Stimulated activated naive CD8-positive, alpha-beta T cell treated with anti-CD3 and anti-CD28 coated beads, Interleukin-15, Interleukin-2, amounts not matched to agents 100 ng/mL and 50 ng/mL, for 24 hours (primary cell): ENCODE measurements around the gene ABHD17A.
"Not testable (repeated sequence)": the region's sequence is repeated elsewhere in the genome, so short reads cannot be mapped to it uniquely, and the experiment has no call there.

Experiments
- H3K27ac Mint-ChIP-seq: one replicate; pipeline ENCODE4 v1.8.0; 2021; ENCODE audit warnings: mild to moderate bottlenecking, mixed read lengths
- H3K27me3 Mint-ChIP-seq: one replicate; pipeline ENCODE4 v1.8.0; 2021; ENCODE audit warnings: mixed read lengths
- H3K36me3 Mint-ChIP-seq: one replicate; pipeline ENCODE4 v1.8.0; 2021; ENCODE audit warnings: low read depth, mixed read lengths
- H3K4me1 Mint-ChIP-seq: one replicate; pipeline ENCODE4 v1.8.0; 2021; ENCODE audit warnings: low read depth, mixed read lengths
- H3K4me3 Mint-ChIP-seq: one replicate; pipeline ENCODE4 v1.8.0; 2021; ENCODE audit warnings: mild to moderate bottlenecking, mixed read lengths
- H3K9me3 Mint-ChIP-seq: one replicate; pipeline ENCODE4 v1.8.0; 2021; ENCODE audit warnings: mixed read lengths

Gene ABHD17A

DNA sequence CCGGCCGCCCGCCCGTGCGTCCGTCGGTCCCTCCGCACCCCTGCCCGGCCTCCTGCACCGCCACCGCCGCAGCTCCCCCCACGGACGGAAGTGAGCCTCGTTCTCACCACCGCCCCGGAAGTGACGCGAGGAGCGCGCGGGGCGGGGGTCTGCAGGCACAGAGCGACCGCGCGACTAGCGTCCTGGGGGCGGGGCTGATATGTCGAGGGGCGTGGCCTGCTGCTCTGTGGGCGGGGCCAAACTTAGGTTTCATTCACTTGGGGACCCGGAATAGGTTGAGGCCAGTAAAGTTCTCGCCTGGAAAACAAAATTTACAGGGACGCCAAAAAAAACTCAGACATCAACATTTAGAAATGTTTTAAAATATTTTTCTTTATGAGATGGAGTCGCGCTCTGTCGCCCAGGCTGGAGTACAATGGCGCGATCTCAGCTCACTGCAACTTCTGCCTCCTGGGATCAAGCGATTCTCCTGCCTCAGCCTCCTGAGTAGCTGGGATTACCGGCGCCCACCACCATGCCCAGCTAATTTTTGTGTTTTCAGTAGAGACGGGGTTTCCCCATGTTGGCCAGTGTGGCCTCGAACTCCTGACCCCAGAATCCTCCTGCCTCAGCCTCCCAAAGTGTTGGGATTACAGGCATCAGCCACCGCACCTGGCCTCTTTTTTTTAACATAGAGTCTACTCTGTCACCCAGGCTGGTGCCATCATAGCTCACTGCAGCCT, at the start of gene ABHD17A:
Gene ABHD17A (minus strand): TSS at position 99 of the 722 bp plus-strand sequence. CDS start 3,930 bp downstream, outside the sequence.
- H3K9me3 Mint-ChIP-seq, H3K27me3 Mint-ChIP-seq: not testable (repeated sequence)
- Mint-ChIP-seq H3K4me3 (peak within 1 kb of the TSS; percentile 99), H3K36me3 (peaks cover 20% of the 10 kb centered on the region), H3K4me1 (peaks cover 29% of the 10 kb centered on the region), H3K27ac (peak within 1 kb of the TSS; percentile 87)

DNA sequence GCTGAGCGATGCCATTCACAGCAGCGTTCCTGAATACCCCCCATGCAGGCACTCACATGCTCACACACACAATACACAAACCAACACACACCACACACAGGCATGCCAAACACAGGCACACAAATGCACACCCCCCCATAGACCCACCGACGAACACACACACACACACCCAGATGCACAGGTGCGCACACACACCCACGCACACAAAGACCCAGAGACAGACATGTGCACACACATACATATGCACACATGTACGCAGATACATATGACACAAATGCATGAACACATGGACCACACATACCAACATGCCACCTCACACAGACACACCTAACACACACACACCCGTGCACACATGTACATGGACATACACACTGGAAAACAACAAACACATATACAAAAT, 48.6 kb upstream of the ABHD17A start:
- Mint-ChIP-seq H3K27ac (no peak overlapping the region), H3K4me1 (peaks cover 26% of the 10 kb centered on the region), H3K27me3 (no peaks in the 10 kb centered on the region), H3K36me3 (peaks cover 11% of the 10 kb centered on the region), H3K9me3 (peaks cover 5% of the 10 kb centered on the region), H3K4me3 (no peak overlapping the region)

DNA sequence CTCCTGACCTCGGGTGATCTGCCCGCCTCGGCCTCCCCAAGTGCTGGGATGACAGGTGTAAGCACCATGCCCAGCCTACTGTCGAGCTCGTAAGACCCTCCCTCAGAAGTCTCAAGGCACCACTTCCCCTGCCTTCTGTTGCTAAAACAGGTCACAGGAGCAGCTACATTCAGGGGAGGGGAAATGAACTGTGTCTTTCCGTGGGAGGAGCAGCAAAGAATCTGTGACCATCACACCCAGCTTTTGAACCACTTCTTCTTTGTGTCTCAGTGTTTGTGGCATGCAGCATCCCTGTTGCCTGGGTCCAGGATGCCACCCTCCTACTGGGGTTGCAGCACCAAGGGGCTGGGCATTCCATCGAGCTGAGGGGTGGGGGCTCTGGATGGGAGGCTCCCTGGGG, 47.9 kb upstream of the ABHD17A start:
- no peak overlapping the region for H3K27ac Mint-ChIP-seq
- peaks cover 26% of the 10 kb centered on the region for H3K4me1 Mint-ChIP-seq
- no peaks in the 10 kb centered on the region for H3K27me3 Mint-ChIP-seq
- H3K36me3 Mint-ChIP-seq = peaks cover 11% of the 10 kb centered on the region
- peaks cover 5% of the 10 kb centered on the region for H3K9me3 Mint-ChIP-seq
- H3K4me3 Mint-ChIP-seq = no peak overlapping the region

DNA sequence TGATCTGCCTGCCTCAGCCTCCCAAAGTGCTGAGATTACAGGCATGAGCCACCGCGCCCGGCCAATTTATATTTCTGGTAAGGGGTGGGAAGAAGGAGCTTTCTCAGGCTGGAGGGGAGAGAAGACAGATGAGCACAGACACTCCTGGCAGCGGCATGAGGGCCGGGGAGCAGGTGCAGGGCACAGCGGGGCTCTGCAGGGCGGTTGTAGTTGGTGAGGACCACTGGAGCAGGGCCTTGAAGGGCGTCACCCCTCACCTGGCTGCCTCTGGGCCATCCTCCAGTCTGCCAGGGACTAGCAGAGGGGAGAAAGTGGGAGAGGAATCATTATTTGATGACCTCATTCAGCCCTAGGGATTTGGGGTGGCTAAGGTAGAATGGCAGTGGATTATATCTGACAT, 47.1 kb upstream of the ABHD17A start:
- H3K9me3 Mint-ChIP-seq = peaks cover 5% of the 10 kb centered on the region
- no peaks in the 10 kb centered on the region for H3K27me3 Mint-ChIP-seq
- H3K4me1 Mint-ChIP-seq = peaks cover 33% of the 10 kb centered on the region
- H3K36me3 Mint-ChIP-seq = peaks cover 11% of the 10 kb centered on the region
- no peak overlapping the region for H3K27ac Mint-ChIP-seq
- no peak overlapping the region for H3K4me3 Mint-ChIP-seq

DNA sequence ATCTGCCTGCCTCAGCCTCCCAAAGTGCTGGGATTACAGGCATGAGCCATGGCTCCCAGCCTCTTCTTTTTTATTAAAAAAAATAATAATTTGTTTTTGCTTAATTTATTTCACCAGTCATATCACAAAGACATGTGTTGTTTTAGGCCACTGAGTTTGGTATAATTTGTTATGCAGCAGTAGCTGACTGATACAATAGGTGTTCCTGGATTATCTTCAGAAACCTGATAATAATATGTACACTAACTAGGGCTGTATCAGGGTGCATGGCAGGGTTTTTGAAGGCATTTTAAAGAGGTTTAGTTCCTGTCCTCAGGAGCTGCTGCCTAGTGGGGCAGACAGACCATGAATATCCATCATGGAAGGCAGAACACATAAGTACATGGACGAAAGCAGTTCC, 46.1 kb upstream of the ABHD17A start:
- Mint-ChIP-seq H3K36me3 (peaks cover 11% of the 10 kb centered on the region), H3K9me3 (peaks cover 5% of the 10 kb centered on the region), H3K4me3 (no peak overlapping the region), H3K27me3 (no peaks in the 10 kb centered on the region), H3K4me1 (peaks cover 33% of the 10 kb centered on the region), H3K27ac (no peak overlapping the region)

DNA sequence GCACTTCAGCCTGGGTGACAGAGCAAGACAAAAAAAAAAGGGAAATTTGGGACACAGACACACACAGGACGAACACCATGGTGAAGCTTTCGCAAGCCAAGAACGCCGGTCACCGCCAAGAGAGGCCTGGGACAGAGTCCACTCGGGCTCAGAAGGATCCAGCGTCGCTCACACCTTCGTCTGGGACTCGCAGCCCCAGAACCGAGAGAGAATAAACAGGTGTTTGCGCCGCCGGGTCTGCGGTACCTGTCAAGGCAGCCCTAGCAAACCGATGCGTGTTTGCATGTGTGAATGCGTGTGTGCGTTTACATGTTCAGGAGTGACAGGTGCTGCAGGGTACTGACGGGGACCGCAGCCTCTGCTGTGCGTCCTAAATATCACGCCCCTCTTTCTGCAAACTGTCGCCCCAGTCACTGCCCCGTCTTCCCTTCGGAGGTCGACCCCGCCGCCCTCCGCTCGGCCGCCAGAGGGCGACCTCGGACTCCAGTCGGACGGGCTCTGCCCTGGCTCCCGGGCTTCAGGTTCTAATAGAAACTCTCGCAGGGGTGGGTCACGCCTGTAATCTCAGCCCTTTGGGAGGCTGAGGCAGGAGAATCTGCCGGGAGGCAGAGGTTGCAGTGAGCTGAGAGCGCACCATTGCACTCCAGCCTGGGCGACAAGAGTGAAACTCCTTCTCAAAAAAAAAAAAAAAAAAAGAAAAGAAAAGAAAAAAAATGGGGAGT, 43.9 kb upstream of the ABHD17A start:
- H3K4me3 Mint-ChIP-seq = peak overlapping the region; percentile 68
- no peaks in the 10 kb centered on the region for H3K27me3 Mint-ChIP-seq
- peaks cover 5% of the 10 kb centered on the region for H3K9me3 Mint-ChIP-seq
- H3K4me1 Mint-ChIP-seq = peaks cover 33% of the 10 kb centered on the region
- peaks cover 3% of the 10 kb centered on the region for H3K36me3 Mint-ChIP-seq
- H3K27ac Mint-ChIP-seq = no peak overlapping the region

DNA sequence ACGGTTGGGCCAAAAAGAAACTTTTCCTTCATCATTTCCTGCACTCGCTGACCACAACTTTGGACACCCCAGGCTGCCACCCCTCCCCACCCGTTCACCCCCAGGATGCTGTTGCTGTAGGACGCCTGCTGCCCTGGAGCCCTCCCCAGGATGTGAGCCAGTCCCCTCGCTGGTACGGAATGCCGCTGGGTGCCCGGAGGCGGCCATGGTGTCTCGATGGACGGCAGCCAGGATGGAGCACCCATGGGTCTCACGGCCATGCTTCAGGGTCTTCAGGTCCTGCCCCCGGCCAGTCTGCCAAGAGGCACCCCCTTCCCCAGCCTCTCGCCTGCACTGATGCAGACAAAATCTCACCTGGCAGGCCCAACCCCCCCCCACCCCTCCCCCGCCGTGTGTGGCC, 40.2 kb upstream of the ABHD17A start:
- Mint-ChIP-seq H3K4me3 (no peak overlapping the region), H3K27me3 (no peaks in the 10 kb centered on the region), H3K4me1 (peaks cover 20% of the 10 kb centered on the region), H3K27ac (no peak overlapping the region), H3K9me3 (no peaks in the 10 kb centered on the region), H3K36me3 (no peaks in the 10 kb centered on the region)

DNA sequence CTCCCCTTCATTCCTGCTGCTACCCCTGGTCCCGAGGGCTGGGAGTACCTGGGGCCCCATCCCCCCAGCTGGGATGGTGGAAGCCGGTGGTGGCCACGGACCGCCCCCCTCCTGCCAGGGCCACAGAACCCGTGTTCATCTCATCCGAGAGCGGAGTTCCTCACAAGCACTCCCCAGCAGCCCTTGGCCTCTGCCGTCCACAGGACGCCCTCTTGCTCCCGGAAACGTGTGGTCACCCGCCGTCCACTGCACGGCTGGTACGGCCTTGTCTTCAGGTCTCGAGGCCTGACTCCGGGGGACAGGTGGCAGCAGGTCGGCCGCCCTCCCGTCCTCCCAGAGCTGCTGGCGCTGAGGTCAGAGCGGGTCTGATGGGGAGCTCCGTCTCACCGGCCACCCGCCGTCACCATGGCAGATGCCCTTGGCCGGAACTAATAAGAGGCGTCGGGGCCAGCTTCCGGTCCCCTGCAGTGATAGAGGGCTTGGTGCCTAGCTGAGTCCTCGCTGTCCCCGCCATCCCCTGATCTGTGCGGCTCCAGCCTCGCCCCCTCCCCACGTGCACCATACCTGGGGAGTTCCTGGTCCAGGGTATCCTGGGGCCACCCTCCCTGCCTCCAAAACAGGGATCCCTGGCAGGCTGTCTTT, 39.1 kb upstream of the ABHD17A start:
- peaks cover 9% of the 10 kb centered on the region for H3K4me1 Mint-ChIP-seq
- peaks cover 5% of the 10 kb centered on the region for H3K36me3 Mint-ChIP-seq
- H3K4me3 Mint-ChIP-seq = no peak overlapping the region
- no peak overlapping the region for H3K27ac Mint-ChIP-seq
- H3K27me3 Mint-ChIP-seq = no peaks in the 10 kb centered on the region
- no peaks in the 10 kb centered on the region for H3K9me3 Mint-ChIP-seq

DNA sequence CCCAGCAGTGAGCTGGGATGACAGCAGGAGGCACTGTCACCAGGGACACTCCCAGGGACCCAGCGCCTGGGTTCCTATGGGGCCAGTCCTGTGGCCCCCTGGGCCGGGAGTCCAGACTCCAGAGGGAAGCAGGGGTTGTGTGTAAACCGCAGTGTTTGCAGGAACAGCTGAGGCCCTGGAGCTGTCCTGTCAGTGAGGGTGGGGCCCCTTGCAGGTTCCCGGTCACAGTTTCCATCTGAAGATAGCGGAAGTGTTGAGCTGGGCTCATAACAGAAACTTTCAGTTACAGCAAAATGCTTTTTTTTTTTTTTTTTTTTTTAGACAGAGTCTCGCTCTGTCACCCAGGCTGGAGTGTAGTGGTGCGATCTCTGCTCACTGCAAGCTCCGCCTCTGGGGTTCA, 38.0 kb upstream of the ABHD17A start:
- peaks cover 5% of the 10 kb centered on the region for H3K36me3 Mint-ChIP-seq
- H3K9me3 Mint-ChIP-seq = no peaks in the 10 kb centered on the region
- no peak overlapping the region for H3K4me3 Mint-ChIP-seq
- H3K27me3 Mint-ChIP-seq = no peaks in the 10 kb centered on the region
- H3K4me1 Mint-ChIP-seq = peaks cover 7% of the 10 kb centered on the region
- H3K27ac Mint-ChIP-seq = no peak overlapping the region

DNA sequence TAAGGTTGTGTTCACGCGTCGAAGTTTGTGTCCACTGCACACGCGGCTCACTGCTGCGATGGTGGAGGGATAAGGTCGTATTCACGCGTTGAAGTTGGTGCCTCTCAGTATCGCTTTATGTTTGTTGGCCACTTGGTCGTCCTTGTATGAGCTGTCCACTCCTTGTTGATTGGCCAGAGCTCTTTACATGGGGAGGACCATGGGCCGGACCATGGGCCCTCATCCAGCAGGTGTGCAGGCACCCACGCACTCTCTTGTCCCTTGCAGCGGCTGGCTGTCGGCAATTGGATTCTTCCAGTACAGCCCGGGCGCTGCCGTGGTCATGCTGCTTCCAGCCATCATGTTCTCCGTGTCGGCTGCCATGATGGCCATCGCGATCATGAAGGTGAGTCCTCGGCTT, 37.5 kb upstream of the ABHD17A start:
- Mint-ChIP-seq H3K4me1 (peaks cover 4% of the 10 kb centered on the region), H3K9me3 (no peaks in the 10 kb centered on the region), H3K36me3 (peaks cover 5% of the 10 kb centered on the region), H3K27ac (no peak overlapping the region), H3K27me3 (no peaks in the 10 kb centered on the region), H3K4me3 (no peak overlapping the region)

DNA sequence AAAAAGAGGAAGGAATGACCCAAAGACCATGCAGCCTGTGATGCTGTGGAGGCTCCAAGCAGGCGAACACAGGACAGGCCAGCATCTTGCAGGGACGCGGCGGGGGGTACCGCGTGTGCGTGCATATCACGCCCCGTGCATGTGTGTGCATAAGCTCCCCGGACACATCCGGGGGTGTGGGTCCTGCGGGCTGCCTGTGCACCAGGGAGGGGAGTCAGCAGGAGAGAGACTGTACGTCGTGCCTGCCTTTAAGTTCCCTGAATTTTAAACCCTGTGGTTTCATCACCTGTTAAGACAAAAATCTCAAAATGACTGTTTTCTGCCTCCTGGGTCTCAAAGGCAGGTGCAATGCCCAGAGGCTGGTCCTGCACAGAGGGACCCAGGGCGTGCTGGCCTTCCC, 36.5 kb upstream of the ABHD17A start:
- no peaks in the 10 kb centered on the region for H3K27me3 Mint-ChIP-seq
- H3K4me1 Mint-ChIP-seq = no peaks in the 10 kb centered on the region
- H3K27ac Mint-ChIP-seq = no peak overlapping the region
- H3K4me3 Mint-ChIP-seq = no peak overlapping the region
- H3K36me3 Mint-ChIP-seq = peaks cover 5% of the 10 kb centered on the region
- H3K9me3 Mint-ChIP-seq = no peaks in the 10 kb centered on the region

DNA sequence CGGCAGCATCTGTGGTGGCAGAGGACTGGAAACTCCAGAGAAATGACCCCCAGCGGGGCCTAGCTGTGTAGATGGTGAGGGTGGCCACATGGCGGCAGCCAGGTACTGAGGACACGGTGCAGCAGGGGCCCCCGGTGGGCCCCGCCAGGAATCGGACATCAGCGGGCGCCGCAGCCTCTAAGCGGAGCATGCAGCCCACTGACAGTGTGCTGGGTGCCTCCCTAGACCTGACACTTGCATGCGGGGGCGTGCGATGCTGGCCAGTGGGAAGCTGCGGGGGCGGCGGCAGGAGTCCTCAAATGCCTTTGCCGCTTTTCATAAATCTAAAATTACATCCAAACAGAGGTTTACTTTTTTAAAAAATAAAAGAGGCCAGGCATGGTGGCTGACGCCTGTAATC, 36.0 kb upstream of the ABHD17A start:
- Mint-ChIP-seq H3K27me3 (no peaks in the 10 kb centered on the region), H3K27ac (no peak overlapping the region), H3K9me3 (no peaks in the 10 kb centered on the region), H3K36me3 (peaks cover 5% of the 10 kb centered on the region), H3K4me1 (no peaks in the 10 kb centered on the region), H3K4me3 (no peak overlapping the region)

DNA sequence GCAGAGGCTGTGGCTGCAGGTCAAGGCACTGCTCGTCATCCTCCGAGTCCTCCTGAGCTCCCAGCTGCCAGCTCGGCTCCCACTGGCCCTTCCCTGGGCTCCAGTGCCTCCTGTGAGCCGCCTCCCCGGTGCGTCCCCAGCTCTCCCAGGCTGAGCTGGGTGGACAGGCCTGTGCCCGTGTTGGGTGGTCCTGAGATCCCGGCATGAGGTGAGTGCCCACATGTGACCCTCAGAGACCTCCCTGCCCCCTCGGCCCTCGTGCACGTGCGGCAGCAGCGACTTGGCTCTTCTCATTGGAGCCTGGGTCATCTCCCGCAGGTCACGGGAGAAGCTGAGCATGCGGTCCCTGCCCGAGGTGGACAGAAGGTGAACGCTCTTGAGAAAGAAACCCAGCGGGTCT, 35.3 kb upstream of the ABHD17A start:
- H3K9me3 Mint-ChIP-seq = no peaks in the 10 kb centered on the region
- H3K27ac Mint-ChIP-seq = no peak overlapping the region
- peaks cover 5% of the 10 kb centered on the region for H3K36me3 Mint-ChIP-seq
- no peaks in the 10 kb centered on the region for H3K4me1 Mint-ChIP-seq
- H3K4me3 Mint-ChIP-seq = no peak overlapping the region
- no peaks in the 10 kb centered on the region for H3K27me3 Mint-ChIP-seq

DNA sequence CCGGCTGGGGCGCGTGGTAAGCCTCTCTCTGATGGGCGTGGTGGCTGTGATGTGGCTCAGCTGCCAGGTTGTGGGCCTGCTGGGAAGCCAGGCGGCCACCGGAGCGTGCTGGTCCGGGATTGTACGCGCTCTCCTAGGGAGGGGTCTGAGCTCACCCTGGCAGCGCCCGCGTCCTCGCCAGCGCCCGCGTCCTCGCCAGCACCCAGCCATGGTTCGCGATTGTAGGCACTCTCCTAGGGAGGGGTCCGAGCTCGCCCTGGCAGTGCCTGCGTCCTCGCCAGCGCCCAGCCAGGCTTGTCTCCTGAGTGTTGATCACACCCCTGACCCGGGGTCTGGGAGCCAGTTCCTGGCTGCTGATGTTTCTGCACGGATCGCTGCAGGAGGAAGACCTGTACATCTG, 33.7 kb upstream of the ABHD17A start:
- no peak overlapping the region for H3K27ac Mint-ChIP-seq
- peaks cover 5% of the 10 kb centered on the region for H3K36me3 Mint-ChIP-seq
- H3K4me3 Mint-ChIP-seq = no peak overlapping the region
- H3K9me3 Mint-ChIP-seq = no peaks in the 10 kb centered on the region
- H3K4me1 Mint-ChIP-seq = no peaks in the 10 kb centered on the region
- H3K27me3 Mint-ChIP-seq = no peaks in the 10 kb centered on the region

DNA sequence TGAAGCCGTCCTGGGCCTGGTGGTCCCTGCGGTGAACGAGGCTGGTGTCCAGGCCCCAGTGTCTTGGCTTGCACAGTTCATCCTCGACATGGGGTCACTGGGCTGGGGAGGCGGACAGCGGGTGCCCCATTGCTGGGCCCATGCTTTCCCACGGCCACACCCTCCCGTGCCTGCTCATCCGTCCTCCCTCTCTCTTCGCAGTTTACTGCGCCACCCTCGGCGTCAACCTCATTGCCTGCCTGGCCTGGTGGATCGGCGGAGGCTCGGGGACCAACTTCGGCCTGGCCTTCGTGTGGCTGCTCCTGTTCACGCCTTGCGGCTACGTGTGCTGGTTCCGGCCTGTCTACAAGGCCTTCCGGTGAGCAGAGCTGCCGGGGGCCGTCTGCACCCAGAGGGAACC, 32.6 kb upstream of the ABHD17A start:
- Mint-ChIP-seq H3K27me3 (no peaks in the 10 kb centered on the region), H3K4me1 (no peaks in the 10 kb centered on the region), H3K4me3 (no peak overlapping the region), H3K27ac (no peak overlapping the region), H3K36me3 (peaks cover 5% of the 10 kb centered on the region), H3K9me3 (no peaks in the 10 kb centered on the region)
